GM12878 (cell line): ENCODE data around the gene EDN2. TPM values are rescaled to one million over a fixed set of nuclear protein-coding genes. Genes with fewer than 3 reads are reported as not detected.

ENCODE experiments used
- ATAC-seq: fragments of 200-7000 bp; cut with Tn5 transposase; 3 replicates; pipeline ENCODE4 v1.9.1; 2020; ENCODE audit warnings: mild to moderate bottlenecking, moderate library complexity
- BruUV-seq: library from RNA; stranded (reverse); fragments of 400-500 nt; replicated peaks from 2 replicates; lab custom pipeline; 2021; lab: Mats Ljungman, UMichigan
- CTCF ChIA-PET: fragments of 300-600 bp; sonication (Branson Sonifier 250); formaldehyde crosslinking; extraction: SDS; loops from one replicate; lab custom pipeline; 2021; ENCODE audit warnings: inconsistent platforms; lab: Yijun Ruan, JAX
- POLR2A ChIA-PET: fragments of 350-600 bp; formaldehyde crosslinking; extraction: SDS; loops from one replicate; lab custom pipeline; 2021; ENCODE audit warnings: inconsistent platforms; lab: Charles Lee
- RAD21 ChIA-PET: fragments of 300-600 bp; sonication (Branson Sonifier 250); formaldehyde crosslinking; loops from one replicate; lab custom pipeline; 2023; ENCODE audit warnings: antibody characterized with exemption; ENCODE audit not compliant: unreplicated experiment; lab: Charles Lee
- SMC1A ChIA-PET: fragments of 300-600 bp; sonication (Branson Sonifier 250); formaldehyde crosslinking; loops from one replicate; lab custom pipeline; 2023; ENCODE audit not compliant: unreplicated experiment, uncharacterized antibody; lab: Charles Lee
- DNase-seq: peaks from one replicate; pipeline ENCODE4 v3.0.0-alpha.2; 2011; ENCODE audit warnings: low read depth, low spot score
- FAIRE-seq: peaks from 3 replicates; lab custom pipeline; 2011; peaks lifted over from hg19 to GRCh38; lab: Jason Lieb, UNC
- H2AFZ ChIP-seq: 2 replicates; pipeline ENCODE4 v1.6.0; 2011; ENCODE audit warnings: low read depth, low read length, control low read depth; ENCODE audit not compliant: control insufficient read depth
- H3K27ac ChIP-seq: 2 replicates; pipeline ENCODE4 v1.5.1; 2011; ENCODE audit warnings: control low read depth; ENCODE audit not compliant: control insufficient read depth, insufficient read depth
- H3K27me3 ChIP-seq, 2 experiments: replicated peaks in 1 of 2; 2 replicates each; pipeline versions ENCODE4 v1.6.0 to v1.6.1; 2011; ENCODE audit warnings: low read length in 1 of 2; ENCODE audit not compliant: control insufficient read depth in 2 of 2, insufficient read depth in 2 of 2
- H3K36me3 ChIP-seq, 2 experiments: 2 replicates each; pipeline ENCODE4 v1.5.1; 2011; ENCODE audit warnings: low read length in 1 of 2; ENCODE audit not compliant: control insufficient read depth in 2 of 2, insufficient read depth in 2 of 2
- H3K4me1 ChIP-seq: 2 replicates; pipeline ENCODE4 v1.6.1; 2011; ENCODE audit warnings: mild to moderate bottlenecking, low read length, moderate library complexity, mixed read lengths; ENCODE audit not compliant: control insufficient read depth, insufficient read depth
- H3K4me2 ChIP-seq: 2 replicates; pipeline ENCODE4 v1.6.0; 2011; ENCODE audit warnings: control low read depth; ENCODE audit not compliant: control insufficient read depth, insufficient read depth
- H3K4me3 ChIP-seq: fragments of 200-600 bp; sonication (generic); 2 replicates; pipeline ENCODE4 v1.5.1; 2016
- H3K79me2 ChIP-seq: 2 replicates; pipeline ENCODE4 v1.6.0; 2011; ENCODE audit warnings: low read length; ENCODE audit not compliant: control insufficient read depth, insufficient read depth
- H3K9ac ChIP-seq: 2 replicates; pipeline ENCODE4 v1.8.0; 2011; ENCODE audit warnings: low read length, control low read depth, mixed read lengths; ENCODE audit not compliant: control insufficient read depth, insufficient read depth
- H3K9me3 ChIP-seq: replicated peaks from 3 replicates; pipeline ENCODE4 v1.5.1; 2011; ENCODE audit warnings: mild to moderate bottlenecking, low read length; ENCODE audit not compliant: control insufficient read depth, insufficient read depth
- H4K20me1 ChIP-seq: 2 replicates; pipeline ENCODE4 v1.6.0; 2011; ENCODE audit not compliant: control insufficient read depth, insufficient read depth
- ATF7 ChIP-seq: fragments of 450-650 bp; IDR thresholded peaks from 2 replicates; pipeline ENCODE4 v1.6.1; 2016; ENCODE audit warnings: low read depth, mild to moderate bottlenecking
- HDAC6 ChIP-seq: fragments of 200-600 bp; sonication (generic); IDR thresholded peaks from one replicate; pipeline ENCODE4 v1.8.0; 2017; ENCODE audit warnings: antibody characterized with exemption; ENCODE audit not compliant: unreplicated experiment
- IKZF1 ChIP-seq: fragments of 450-650 bp; conservative IDR thresholded peaks from 2 replicates; pipeline ENCODE4 v1.6.1; 2017; ENCODE audit warnings: antibody characterized with exemption, mild to moderate bottlenecking
- MLLT1 ChIP-seq: fragments of 450-650 bp; IDR thresholded peaks from 2 replicates; pipeline ENCODE4 v1.6.1; 2016; ENCODE audit warnings: mild to moderate bottlenecking
- MTA2 ChIP-seq: fragments of 450-650 bp; IDR thresholded peaks from 2 replicates; pipeline ENCODE4 v1.6.1; 2016; ENCODE audit warnings: low read depth, mild to moderate bottlenecking, moderate library complexity
- NKRF ChIP-seq: fragments of 450-650 bp; conservative IDR thresholded peaks from 2 replicates; pipeline ENCODE4 v1.6.1; 2017; ENCODE audit warnings: mild to moderate bottlenecking, moderate library complexity
- PAX8 ChIP-seq: fragments of 450-650 bp; IDR thresholded peaks from 2 replicates; pipeline ENCODE4 v1.6.1; 2017; ENCODE audit warnings: mild to moderate bottlenecking, moderate library complexity
- POLR2AphosphoS5 ChIP-seq: IDR thresholded peaks from 2 replicates; pipeline ENCODE4 v1.6.1; 2011; ENCODE audit warnings: mild to moderate bottlenecking, low read length, inconsistent platforms
- SIN3A ChIP-seq: IDR thresholded peaks from 2 replicates; pipeline ENCODE4 v1.6.1; 2012; ENCODE audit warnings: low read depth, low read length, improper control_type of control experiment
- TARDBP ChIP-seq: IDR thresholded peaks from 2 replicates; pipeline ENCODE4 v1.6.1; 2016; ENCODE audit warnings: borderline replicate concordance
- TBL1XR1 ChIP-seq: IDR thresholded peaks from 2 replicates; pipeline ENCODE4 v1.6.1; 2012; ENCODE audit warnings: low read depth, low read length, improper control_type of control experiment
- WGBS: methylation state at CpG from one replicate; pipeline ENCODE4 v1.1.6; 2016; ENCODE audit warnings: low lambda C conversion rate; ENCODE audit not compliant: insufficient replicate concordance, insufficient coverage; ENCODE audit errors: missing lambda C conversion rate; 5-methylcytosine and 5-hydroxymethylcytosine counted together
- in situ Hi-C: fragments of 300-500 bp; cut with MboI; formaldehyde crosslinking; loops from 9 replicates; pipeline ENCODE4 v1.14.3; 2018; ENCODE audit warnings: mixed read lengths
- intact Hi-C: fragments of 100-400 bp; cut with micrococcal nuclease; formaldehyde crosslinking; loops from one replicate; pipeline ENCODE4 v1.14.2; 2022; ENCODE audit not compliant: unreplicated experiment
- polyA plus RNA-seq, 11 experiments: library from polyadenylated mRNA; depleted of rRNA in 4 of 11; unstranded in 6 of 11; stranded (reverse) in 5 of 11; fragments of >200 nt; fragmentation: Nextera tagmentation in 4 of 11; fragmentation: Illumina TruSeq in 1 of 11; extraction: Ambion mirVana in 4 of 11; extraction: Trizol in 1 of 11; gene quantifications; 1 replicate in 1 of 11; 2 replicates in 10 of 11; pipeline versions ENCODE4 v1.2.1 to v1.2.3, GENCODE V29; 2011 to 2016; ENCODE audit warnings: inconsistent platforms in 2 of 11, missing spikeins in 2 of 11, low read depth in 1 of 11
- total RNA-seq, 4 experiments: library from RNA; depleted of rRNA in 3 of 4; stranded (reverse); fragments of >200 nt in 3 of 4; fragmentation: Illumina TruSeq in 1 of 4; extraction: Trizol in 1 of 4; gene quantifications; 2 replicates each; pipeline versions ENCODE4 v1.2.1 to v1.2.3, GENCODE V29; 2013 to 2021

The EDN2 gene
- total and polyA plus RNA-seq, 10 of the 15 experiments (the other 5 are each of a cell fraction or from before 2014, with no cell fraction given): 0.11 to 1.5 (median 0.43) TPM; not detected in 1

- Histone ChIP-seq H3K4me1 (peaks cover 8% of the 10 kb centered on the region), H3K4me2 (no peak overlapping the region), H3K4me3 (no peak overlapping the region), H2AFZ (no peak overlapping the region), H3K9ac (no peak overlapping the region), H3K36me3 (no peaks in the 10 kb centered on the region), H3K27me3 (no peaks in the 10 kb centered on the region; a peak in 1 of 4 replicates), H3K79me2 (no peaks in the 10 kb centered on the region), H4K20me1 (no peaks in the 10 kb centered on the region), H3K9me3 (no peaks in the 10 kb centered on the region), H3K27ac (no peak overlapping the region)
- ATAC-seq (no peak), DNase-seq (no peak), FAIRE-seq (no peak)
- BruUV-seq: no TSS peak
- intact Hi-C loops: no loop called here
- 74% methylated on average over 13 of the region's 13 CpGs for WGBS
- ChIA-PET SMC1A (no interaction called here), RAD21 (interaction anchor here (1.5 kb wide), 1 partner anchor 12 kb away, joined by 3 read pairs; no protein-coding TSS in a partner anchor), POLR2A (interaction anchor here (1.4 kb wide), 1 partner anchor 14 kb away, joined by 3 read pairs; no protein-coding TSS in a partner anchor), CTCF (interaction anchor here (0.6 to 2.3 kb wide), 5 partner anchors 9 to 55 kb away, joined by 3 to 9 read pairs (median 7); no protein-coding TSS in a partner anchor)
- in situ Hi-C loops: no loop called here
- TF ChIP-seq TBL1XR1 (no peak), ATF7 (no peak), MTA2 (no peak), TARDBP (no peak)
These were observed 22.7 kb upstream of the EDN2 start for GRCh38 chr1:41507110-41507720.

- 51% methylated on average over 15 of the region's 15 CpGs for WGBS
- ATAC-seq: peak; percentile 40
- H3K9ac ChIP-seq: no peak overlapping the region
- no peak overlapping the region for H3K4me2 ChIP-seq
- H4K20me1 ChIP-seq: no peaks in the 10 kb centered on the region
- ChIA-PET RAD21 (no interaction called here), CTCF (interaction anchor here (0.9 to 1.5 kb wide), 3 partner anchors 9 to 14 kb away, joined by 3 read pairs; no protein-coding TSS in a partner anchor), SMC1A (no interaction called here), POLR2A (no interaction called here)
- no peak for DNase-seq
- H3K4me3 ChIP-seq: no peak overlapping the region
- H3K36me3 ChIP-seq: no peaks in the 10 kb centered on the region
- in situ Hi-C loops (no loop called here), intact Hi-C loops (no loop called here)
- no peaks in the 10 kb centered on the region for H3K79me2 ChIP-seq
- no peak overlapping the region for H3K27ac ChIP-seq
- H3K4me1 ChIP-seq: peaks cover 8% of the 10 kb centered on the region
- H2AFZ ChIP-seq: no peak overlapping the region
- no TSS peak for BruUV-seq
- FAIRE-seq: no peak
- no peaks in the 10 kb centered on the region for H3K9me3 ChIP-seq
- H3K27me3 ChIP-seq: no peaks in the 10 kb centered on the region; a peak in 1 of 4 replicates
- TF ChIP-seq HDAC6 (no peak), NKRF (no peak), POLR2AphosphoS5 (no peak), MLLT1 (no peak), SIN3A (no peak), PAX8 (no peak), IKZF1 (peak; percentile 64)
These were observed 19.9 kb upstream of the EDN2 start for GRCh38 chr1:41504114-41505035.
